Measurements from ENCODE around the gene POLE. TPM values are rescaled to one million over a fixed set of nuclear protein-coding genes. Genes with fewer than 3 reads are reported as not detected.

POLE gene
- total RNA-seq, 1 experiment from 2014 or later: 147 TPM

GRCh38 chr12:132608231-132609171 lies 78.6 kb downstream of the POLE start:
- no peak for DNase-seq
- peaks cover 98% of the 10 kb centered on the region for H3K27me3 Mint-ChIP-seq (ENCODE audit: low read depth)
- no peak overlapping the region for H3K56ac ChIP-seq (ENCODE audit: insufficient read length, low read depth, low read length)
- H3K4me3 Mint-ChIP-seq: no peak overlapping the region
- no peak for TF ChIP-seq CTCF (conservative IDR thresholded peaks at IDR 0.05)
- no CpG with 5 or more reads among the region's 25 CpGs for WGBS (ENCODE audit: extremely low coverage, insufficient read length, low lambda C conversion rate)
- H3K9ac ChIP-seq (ENCODE audit: extremely low read depth, insufficient read length, low read length): no peak overlapping the region
- H2BK5ac ChIP-seq (ENCODE audit: insufficient read length, low read length): no peak overlapping the region
- H3K4me1 ChIP-seq (ENCODE audit: insufficient read depth, low read length): no peaks in the 10 kb centered on the region
- H3K27me3 ChIP-seq (ENCODE audit: insufficient read depth, low read length): peaks cover 11% of the 10 kb centered on the region
- H3K27ac Mint-ChIP-seq: peak overlapping the region in 1 of 3 experiments; percentile 67; a peak in 1 of 7 replicates
- no peak overlapping the region for H2AFZ ChIP-seq (ENCODE audit: low read length)
- no peaks in the 10 kb centered on the region for H3K23me2 ChIP-seq (ENCODE audit: insufficient read length, low read depth, low read length, poor library complexity, severe bottlenecking)
- H3K79me2 ChIP-seq (ENCODE audit: insufficient read depth, low read length): no peaks in the 10 kb centered on the region
- H4K8ac ChIP-seq (replicated peaks; ENCODE audit: insufficient read length, low read depth, low read length): no peak overlapping the region
- H4K91ac ChIP-seq (ENCODE audit: insufficient read length, low read depth, low read length): no peak overlapping the region
- H3K36me3 Mint-ChIP-seq (ENCODE audit: insufficient read depth in 1 of 3, low read depth in 3 of 3): peaks cover 0 to 4% (median 3%) of the 10 kb centered on the region in 3 experiments; a peak in 3 of 7 replicates
- H3K9me3 Mint-ChIP-seq: peaks cover 13 to 15% of the 10 kb centered on the region in 2 experiments; a peak in 4 of 5 replicates
- no peak overlapping the region for H3K18ac ChIP-seq (ENCODE audit: insufficient read length, low read depth, low read length)
- H3T11ph ChIP-seq (ENCODE audit: low read length): no peak overlapping the region
- H3K79me1 ChIP-seq (ENCODE audit: insufficient read depth, low read depth, low read length, poor library complexity, severe bottlenecking): no peaks in the 10 kb centered on the region
- H2BK12ac ChIP-seq (ENCODE audit: insufficient read length, low read depth, low read length): no peak overlapping the region
- peaks cover 7% of the 10 kb centered on the region for H3K9me3 ChIP-seq (ENCODE audit: control insufficient read depth, low read depth, low read length)
- H3K4ac ChIP-seq (ENCODE audit: low read depth, low read length): no peak overlapping the region
- H3K14ac ChIP-seq (ENCODE audit: insufficient read depth, low read length): no peak overlapping the region
- H4K20me1 ChIP-seq (ENCODE audit: control insufficient read depth, insufficient read depth, insufficient read length): no peaks in the 10 kb centered on the region
- H2BK15ac ChIP-seq (ENCODE audit: low read depth, low read length): no peak overlapping the region
- no peak overlapping the region for H2BK20ac ChIP-seq (ENCODE audit: low read depth, low read length, poor library complexity, severe bottlenecking)
- no peak overlapping the region for H2AK5ac ChIP-seq (ENCODE audit: insufficient read length, low read length)
- H3K4me1 Mint-ChIP-seq: no peaks in the 10 kb centered on the region
- no peak overlapping the region for H4K5ac ChIP-seq (ENCODE audit: insufficient read length, low read depth, low read length)
- H2BK120ac ChIP-seq (ENCODE audit: low read depth, low read length, poor library complexity, severe bottlenecking): no peak overlapping the region
- no peak overlapping the region for H3K4me2 ChIP-seq (ENCODE audit: insufficient read depth, insufficient read length, low read length)
- H3K23ac ChIP-seq (ENCODE audit: insufficient read length, low read depth, low read length): no peak overlapping the region
- no peak overlapping the region for H3K27ac ChIP-seq (ENCODE audit: insufficient read length, low read depth, low read length)

Measured in H9 (cell line).